Endothelial cell of umbilical vein (primary cell): ENCODE results near the gene HEATR5A. TPM values are rescaled to one million over a fixed set of nuclear protein-coding genes. Genes with fewer than 3 reads are reported as not detected.

ENCODE experiments used
- BruUV-seq: library from RNA; stranded (reverse); fragments of 400-500 nt; replicated peaks from 2 replicates; lab custom pipeline; 2021; lab: Mats Ljungman, UMichigan
- CTCF ChIA-PET: fragments of 300-600, 350-600 bp; sonication (Branson Sonifier 250); formaldehyde crosslinking; loops from one replicate; lab custom pipeline; 2021; ENCODE audit warnings: antibody characterized with exemption, inconsistent platforms; lab: Charles Lee
- POLR2A ChIA-PET: fragments of 300-600, 350-600 bp; sonication (Branson Sonifier 250); formaldehyde crosslinking; loops from one replicate; lab custom pipeline; 2021; ENCODE audit warnings: antibody characterized with exemption, inconsistent platforms; lab: Charles Lee
- DNase-seq: peaks from one replicate; pipeline ENCODE4 v3.0.0-alpha.2; 2011; ENCODE audit warnings: low read depth, low spot score
- FAIRE-seq: peaks from 2 replicates; lab custom pipeline; 2011; peaks lifted over from hg19 to GRCh38; lab: Jason Lieb, UNC
- H2AFZ ChIP-seq: 2 replicates; pipeline ENCODE4 v1.6.0; 2012; ENCODE audit warnings: low read depth, low read length, control low read depth, inconsistent platforms
- H3K27ac ChIP-seq: 2 replicates; pipeline ENCODE4 v1.5.1; 2011; ENCODE audit warnings: low read depth, mild to moderate bottlenecking, control low read depth, low read length, moderate library complexity; ENCODE audit not compliant: insufficient read depth
- H3K27me3 ChIP-seq, 2 experiments: 2 replicates each; pipeline versions ENCODE4 v1.6.0 to v1.6.1; 2011; ENCODE audit warnings: low read length in 2 of 2, mixed read lengths in 1 of 2; ENCODE audit not compliant: control insufficient read depth in 2 of 2, insufficient read depth in 2 of 2
- H3K36me3 ChIP-seq, 2 experiments: 2 replicates in 1 of 2; 3 replicates in 1 of 2; pipeline ENCODE4 v1.5.1; 2011; ENCODE audit warnings: low read length in 2 of 2, mild to moderate bottlenecking in 1 of 2, moderate library complexity in 1 of 2; ENCODE audit not compliant: control insufficient read depth in 2 of 2, insufficient read depth in 2 of 2; ENCODE audit errors: extremely low read depth in 1 of 2
- H3K4me1 ChIP-seq: 3 replicates; pipeline ENCODE4 v1.5.1; 2011; ENCODE audit warnings: mild to moderate bottlenecking, low read length; ENCODE audit not compliant: control insufficient read depth, insufficient read depth; ENCODE audit errors: extremely low read depth
- H3K4me2 ChIP-seq: 2 replicates; pipeline ENCODE4 v1.6.1; 2011; ENCODE audit warnings: low read length, control low read depth, mixed read lengths; ENCODE audit not compliant: insufficient read depth
- H3K4me3 ChIP-seq, 3 experiments: fragments of 200-600 bp in 1 of 3; sonication (generic), shearing (Covaris generic) in 1 of 3; replicated peaks in 1 of 3; 2 replicates each; pipeline ENCODE4 v1.5.1; 2011 to 2016; ENCODE audit warnings: control low read depth in 3 of 3, low read length in 3 of 3, mild to moderate bottlenecking in 2 of 3, inconsistent platforms in 1 of 3, low read depth in 1 of 3, moderate library complexity in 1 of 3; ENCODE audit not compliant: insufficient read depth in 1 of 3
- H3K79me2 ChIP-seq: 2 replicates; pipeline ENCODE4 v1.6.0; 2012; ENCODE audit warnings: low read length, inconsistent platforms; ENCODE audit not compliant: control insufficient read depth, insufficient read depth
- H3K9ac ChIP-seq: replicated peaks from 2 replicates; pipeline ENCODE3; 2011; ENCODE audit warnings: low read length, control low read depth; ENCODE audit not compliant: insufficient read depth; ENCODE audit errors: extremely low read depth
- H3K9me1 ChIP-seq: replicated peaks from 3 replicates; pipeline ENCODE4 v1.6.0; 2011; ENCODE audit warnings: mild to moderate bottlenecking, low read length; ENCODE audit not compliant: control insufficient read depth, insufficient read depth; ENCODE audit errors: extremely low read depth
- H3K9me3 ChIP-seq: replicated peaks from 2 replicates; pipeline ENCODE4 v1.5.1; 2012; ENCODE audit warnings: low read length, inconsistent platforms; ENCODE audit not compliant: control insufficient read depth, insufficient read depth
- H4K20me1 ChIP-seq: replicated peaks from 2 replicates; pipeline ENCODE3; 2011; ENCODE audit warnings: mild to moderate bottlenecking, low read length; ENCODE audit not compliant: control insufficient read depth, insufficient read depth; ENCODE audit errors: extremely low read depth
- EZH2 ChIP-seq: IDR thresholded peaks from 2 replicates; pipeline ENCODE4 v1.6.1; 2012; ENCODE audit warnings: borderline replicate concordance, low read depth, mild to moderate bottlenecking, moderate library complexity, low read length, inconsistent platforms; ENCODE audit not compliant: severe bottlenecking
- FOS ChIP-seq: IDR thresholded peaks from 2 replicates; pipeline ENCODE4 v1.6.1; 2011; ENCODE audit warnings: mild to moderate bottlenecking, low read length, moderate library complexity, borderline replicate concordance; ENCODE audit not compliant: insufficient read depth
- GATA2 ChIP-seq: IDR thresholded peaks from 2 replicates; pipeline ENCODE4 v1.7.0; 2011; ENCODE audit warnings: low read depth, mild to moderate bottlenecking, moderate library complexity, mixed read lengths, low read length; ENCODE audit not compliant: insufficient read length, insufficient read depth
- JUN ChIP-seq: IDR thresholded peaks from 2 replicates; pipeline ENCODE4 v1.6.1; 2011; ENCODE audit warnings: borderline replicate concordance, low read depth; ENCODE audit not compliant: insufficient read length, insufficient read depth
- MYC ChIP-seq: IDR thresholded peaks from one replicate; pipeline ENCODE4 v1.6.1; 2011; ENCODE audit warnings: mild to moderate bottlenecking, low read depth, low read length
- POLR2A ChIP-seq: IDR thresholded peaks from 2 replicates; pipeline ENCODE4 v1.6.1; 2012; ENCODE audit warnings: low read depth, mild to moderate bottlenecking, control low read depth, low read length
- POLR2AphosphoS5 ChIP-seq: IDR thresholded peaks from 2 replicates; pipeline ENCODE4 v1.6.1; 2012; ENCODE audit warnings: low read depth, mild to moderate bottlenecking, control low read depth, low read length, moderate library complexity; ENCODE audit not compliant: insufficient read depth
- dilution Hi-C: fragments of 300-500 bp; cut with MboI; formaldehyde crosslinking; loops from one replicate; pipeline ENCODE4 v1.15.0; 2019; ENCODE audit warnings: low sequenced_read_pairs; ENCODE audit not compliant: extremely low pct_ligation_motif_present
- intact Hi-C: fragments of 100-400 bp; cut with micrococcal nuclease; formaldehyde crosslinking; loops from one replicate; pipeline ENCODE4 v1.10.0; 2022
- polyA plus RNA-seq, 4 experiments: library from polyadenylated mRNA; depleted of rRNA in 3 of 4; stranded (reverse) in 3 of 4; unstranded in 1 of 4; fragments of >200 nt; gene quantifications; 2 replicates each; pipeline versions ENCODE4 v1.2.1 to v1.2.3, GENCODE V29; 2011 to 2012; ENCODE audit warnings: missing spikeins in 1 of 4
- total RNA-seq: library from RNA; stranded (reverse); gene quantifications from 2 replicates; pipeline ENCODE4 v1.2.3, GENCODE V29; 2021
- TF ChIP-seq, protein P1 (sequence below), 2 donors: IDR thresholded peaks; 1 replicate in 1 of 2; 2 replicates in 1 of 2; pipeline ENCODE4 v1.5.1; 2011; ENCODE audit warnings: low read length in 2 of 2, mild to moderate bottlenecking in 2 of 2, moderate library complexity in 2 of 2, control low read depth in 1 of 2, inconsistent platforms in 1 of 2, low read depth in 1 of 2; ENCODE audit not compliant: insufficient read depth in 1 of 2; ENCODE audit errors: extremely low read depth in 1 of 2
- TF ChIP-seq, protein P2 (sequence below): IDR thresholded peaks from 2 replicates; pipeline ENCODE4 v1.6.1; 2011; ENCODE audit not compliant: insufficient read depth, insufficient read length

HEATR5A gene
- total and polyA plus RNA-seq, 2 donors (not counting 3 experiments of a cell fraction or from before 2014, with no cell fraction given): 12.6 to 45.3 TPM

DNA sequence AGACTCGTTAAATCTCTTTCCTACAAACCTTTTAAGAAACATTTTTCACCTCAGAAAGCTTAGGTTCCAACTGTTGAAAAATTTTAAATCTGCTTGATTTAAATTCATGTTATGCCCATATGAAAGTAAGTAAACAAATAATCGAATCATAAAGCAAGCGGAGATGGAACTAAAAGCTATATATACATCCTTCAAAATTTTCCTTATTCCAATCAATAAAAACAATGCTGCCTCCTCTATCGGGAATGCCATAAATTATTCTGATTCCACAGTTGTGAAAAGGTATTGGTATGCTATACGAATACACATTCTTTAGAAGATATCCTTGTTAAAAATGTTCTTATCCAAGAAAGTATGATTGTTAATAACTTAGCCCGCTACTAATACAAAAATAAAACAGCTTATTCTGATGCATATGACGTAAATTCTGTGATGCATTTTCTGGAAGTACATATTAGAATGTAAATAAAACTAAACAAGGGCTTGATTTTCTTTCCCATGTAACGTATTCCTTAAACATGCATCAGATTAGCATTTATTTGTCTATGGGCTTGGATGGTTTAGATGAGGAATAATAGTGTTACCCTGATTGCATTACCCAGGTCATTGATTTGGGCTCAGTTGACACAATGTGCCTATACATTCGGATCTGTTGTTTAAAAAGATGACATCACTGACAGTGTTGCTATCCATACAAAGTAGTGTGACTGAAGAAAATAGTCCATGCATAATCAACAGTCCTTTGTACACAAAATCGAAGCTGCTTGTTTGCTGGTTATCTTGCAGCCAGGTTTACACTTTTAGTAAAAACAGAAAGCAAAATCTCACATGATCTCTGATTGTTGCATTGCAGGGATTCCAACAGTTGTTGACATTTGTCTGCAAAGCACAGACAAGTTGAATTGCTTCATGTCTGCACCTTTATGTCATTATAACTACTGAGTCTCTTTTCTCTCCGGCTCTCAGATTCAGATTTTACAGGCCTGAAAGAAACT is 37.6 kb upstream of the HEATR5A start:
- no TSS peak for BruUV-seq
- no peak for DNase-seq
- peak overlapping the region; percentile 75 for H3K4me2 ChIP-seq
- ChIA-PET CTCF (interaction anchor here (0.6 to 1.6 kb wide), 6 partner anchors 10 to 797 kb away, joined by 3 to 7 read pairs (median 4); partner anchors contain the start of gene ARHGAP5), POLR2A (interaction anchor here (1.3 kb wide), 1 partner anchor 37 kb away, joined by 15 read pairs; the partner anchor contains the start of gene HEATR5A)
- no peak for TF ChIP-seq GATA2
- no peak for TF ChIP-seq POLR2A
- TF ChIP-seq EZH2: no peak
- TF ChIP-seq POLR2AphosphoS5: no peak
- TF ChIP-seq FOS: no peak
- TF ChIP-seq, protein P1, sequence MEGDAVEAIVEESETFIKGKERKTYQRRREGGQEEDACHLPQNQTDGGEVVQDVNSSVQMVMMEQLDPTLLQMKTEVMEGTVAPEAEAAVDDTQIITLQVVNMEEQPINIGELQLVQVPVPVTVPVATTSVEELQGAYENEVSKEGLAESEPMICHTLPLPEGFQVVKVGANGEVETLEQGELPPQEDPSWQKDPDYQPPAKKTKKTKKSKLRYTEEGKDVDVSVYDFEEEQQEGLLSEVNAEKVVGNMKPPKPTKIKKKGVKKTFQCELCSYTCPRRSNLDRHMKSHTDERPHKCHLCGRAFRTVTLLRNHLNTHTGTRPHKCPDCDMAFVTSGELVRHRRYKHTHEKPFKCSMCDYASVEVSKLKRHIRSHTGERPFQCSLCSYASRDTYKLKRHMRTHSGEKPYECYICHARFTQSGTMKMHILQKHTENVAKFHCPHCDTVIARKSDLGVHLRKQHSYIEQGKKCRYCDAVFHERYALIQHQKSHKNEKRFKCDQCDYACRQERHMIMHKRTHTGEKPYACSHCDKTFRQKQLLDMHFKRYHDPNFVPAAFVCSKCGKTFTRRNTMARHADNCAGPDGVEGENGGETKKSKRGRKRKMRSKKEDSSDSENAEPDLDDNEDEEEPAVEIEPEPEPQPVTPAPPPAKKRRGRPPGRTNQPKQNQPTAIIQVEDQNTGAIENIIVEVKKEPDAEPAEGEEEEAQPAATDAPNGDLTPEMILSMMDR (IDR thresholded peaks at IDR 0.05; ENCODE audit: extremely low read depth in 1 of 2, insufficient read depth in 1 of 2, low read depth in 1 of 2, low read length in 2 of 2): no peak
- no peak for TF ChIP-seq JUN
- TF ChIP-seq MYC: no peak
- TF ChIP-seq, protein P2, sequence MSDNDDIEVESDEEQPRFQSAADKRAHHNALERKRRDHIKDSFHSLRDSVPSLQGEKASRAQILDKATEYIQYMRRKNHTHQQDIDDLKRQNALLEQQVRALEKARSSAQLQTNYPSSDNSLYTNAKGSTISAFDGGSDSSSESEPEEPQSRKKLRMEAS: no peak
- peaks cover 0 to 1% of the 10 kb centered on the region in 2 experiments for H3K36me3 ChIP-seq
- peaks cover 3% of the 10 kb centered on the region for H3K79me2 ChIP-seq
- FAIRE-seq: no peak
- H3K4me1 ChIP-seq: peaks cover 2% of the 10 kb centered on the region
- H3K9ac ChIP-seq: peak overlapping the region; percentile 76
- H3K4me3 ChIP-seq: peak overlapping the region in 1 of 3 experiments; percentile 24
- no peak overlapping the region for H3K27ac ChIP-seq
- H3K9me3 ChIP-seq: no peaks in the 10 kb centered on the region
- H3K27me3 ChIP-seq: no peaks in the 10 kb centered on the region
- dilution Hi-C loops (no loop called here), intact Hi-C loops (loop anchor here (1.0 to 5.0 kb wide), 6 partner anchors 38 to 797 kb away; partner anchors contain the start of genes HEATR5A, NUBPL, RNU6-7 and RNU6-8)
- H3K9me1 ChIP-seq: no peaks in the 10 kb centered on the region
- H4K20me1 ChIP-seq: no peaks in the 10 kb centered on the region
- H2AFZ ChIP-seq: peak overlapping the region; percentile 6
